Mesodermal cell (in vitro differentiated cells): ENCODE data around the gene UGT2A2. TPM values are rescaled to one million over a fixed set of nuclear protein-coding genes. Genes with fewer than 3 reads are reported as not detected.
"Not testable (repeated sequence)": the region's sequence is repeated elsewhere in the genome, so short reads cannot be mapped to it uniquely, and the experiment has no call there.

ENCODE experiments used
- H3K27ac ChIP-seq: 2 replicates; pipeline ENCODE4 v1.7.0; 2013; ENCODE audit warnings: mild to moderate bottlenecking, low read depth, low read length, moderate library complexity; ENCODE audit not compliant: severe bottlenecking
- H3K36me3 ChIP-seq: 2 replicates; pipeline ENCODE4 v1.7.1; 2013; ENCODE audit warnings: mild to moderate bottlenecking, low read length, moderate library complexity; ENCODE audit not compliant: control insufficient read depth, insufficient read depth
- H3K4me1 ChIP-seq: one replicate; pipeline ENCODE4 v1.7.1; 2013; ENCODE audit warnings: mild to moderate bottlenecking, low read length; ENCODE audit not compliant: insufficient read depth, control insufficient read depth, poor library complexity, severe bottlenecking
- H3K4me3 ChIP-seq: 2 replicates; pipeline ENCODE4 v1.7.0; 2013; ENCODE audit warnings: low read length, control low read depth, mild to moderate bottlenecking; ENCODE audit not compliant: insufficient read depth, poor library complexity, severe bottlenecking; ENCODE audit errors: extremely low read depth
- H3K9me3 ChIP-seq: 2 replicates; pipeline ENCODE4 v1.7.1; 2013; ENCODE audit warnings: mild to moderate bottlenecking, low read length, moderate library complexity; ENCODE audit not compliant: control insufficient read depth
- WGBS, 2 experiments: methylation state at CpG; one replicate each; pipeline ENCODE4 v1.1.5; 2013; ENCODE audit warnings: missing lambda C conversion rate in 2 of 2; ENCODE audit not compliant: insufficient coverage in 2 of 2; 5-methylcytosine and 5-hydroxymethylcytosine counted together
- polyA plus RNA-seq, 2 experiments: library from polyadenylated mRNA; stranded (reverse); fragments of 50-300 nt; gene quantifications; one replicate each; pipeline ENCODE4 v1.2.3, GENCODE V29; 2013

The UGT2A2 gene
- polyA plus RNA-seq (2013, experiment 1 of 2): not detected
- not detected for polyA plus RNA-seq (2013, experiment 2 of 2)

DNA sequence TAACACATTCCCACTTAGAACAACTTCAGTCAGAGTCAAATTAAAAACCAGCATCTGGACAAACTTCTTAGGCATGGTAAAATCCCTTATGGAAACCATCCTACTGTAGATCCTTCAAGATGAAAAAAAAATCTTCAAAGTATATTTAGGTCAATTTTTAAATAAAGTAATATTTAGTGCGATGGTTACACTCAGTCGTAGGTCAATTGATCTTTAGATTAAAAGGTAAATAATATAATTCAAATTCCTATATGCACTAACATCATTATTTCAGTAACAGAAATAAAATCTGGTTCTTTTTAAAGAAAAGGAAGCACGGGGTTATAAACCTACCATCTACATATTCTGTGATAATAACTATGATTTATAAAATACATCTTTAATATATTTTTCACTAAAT is at the start of gene UGT2A2:
Gene UGT2A2, minus strand, starts transcription at position 101 of the 400 bp plus-strand sequence. Its CDS starts 2 bp downstream, at position 99.
- no CpG with 5 or more reads among the region's 3 CpGs for WGBS, 2 experiments
- Histone ChIP-seq H3K9me3 (no peaks in the 10 kb centered on the region), H3K36me3 (no peaks in the 10 kb centered on the region), H3K27ac (no peak within 1 kb of the TSS), H3K4me1 (no peaks in the 10 kb centered on the region), H3K4me3 (no peak within 1 kb of the TSS)

DNA sequence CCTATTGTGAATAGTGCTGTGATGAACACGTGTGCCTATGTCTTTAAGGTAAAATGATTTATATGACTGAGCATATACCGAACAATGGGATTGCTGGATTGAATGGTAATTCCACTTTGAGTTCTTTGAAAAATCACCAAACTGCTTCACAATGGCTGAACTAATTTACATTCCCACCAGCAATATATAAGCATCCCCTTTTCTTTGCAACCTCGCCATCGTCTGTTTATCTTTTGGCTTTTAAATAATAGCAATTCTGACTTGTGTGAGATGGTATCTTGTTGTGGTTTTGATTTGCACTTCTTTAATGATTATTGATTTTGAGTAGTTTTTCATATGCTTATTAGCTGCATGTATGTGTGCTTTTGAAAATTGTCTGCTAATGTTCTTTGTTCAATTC is 45.4 kb upstream of the UGT2A2 start:
- H3K9me3 ChIP-seq: no peaks in the 10 kb centered on the region
- no peaks in the 10 kb centered on the region for H3K4me1 ChIP-seq
- H3K4me3 ChIP-seq: no peak overlapping the region
- H3K36me3 ChIP-seq: no peaks in the 10 kb centered on the region
- WGBS, 2 experiments: 42% methylated on average over 2 of the region's 4 CpGs; no CpG with 5 or more reads in 1 of the 2 experiments
- H3K27ac ChIP-seq: no peak overlapping the region

DNA sequence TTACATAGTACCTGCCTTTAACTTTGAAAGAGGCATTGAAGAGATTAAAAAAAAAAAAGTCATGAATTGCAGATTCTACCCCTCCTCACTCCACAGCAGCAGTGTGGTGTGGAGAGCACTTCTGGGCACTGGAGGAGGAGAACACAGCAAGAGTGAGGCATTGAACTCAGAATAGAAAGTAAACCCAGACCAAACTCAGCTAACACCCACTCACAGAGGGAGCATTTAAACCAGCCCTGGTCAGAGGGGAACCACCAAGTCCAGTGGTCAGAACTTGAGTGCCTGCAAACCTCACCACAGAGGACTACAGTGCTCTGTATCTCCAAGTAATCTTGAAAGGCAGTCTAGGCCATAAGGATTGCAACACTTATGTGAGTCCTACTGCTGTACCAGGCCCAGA is 29.2 kb upstream of the UGT2A2 start:
- no peak overlapping the region for H3K27ac ChIP-seq
- H3K4me1 ChIP-seq: no peaks in the 10 kb centered on the region
- no peak overlapping the region for H3K4me3 ChIP-seq
- no peaks in the 10 kb centered on the region for H3K36me3 ChIP-seq
- H3K9me3 ChIP-seq: no peaks in the 10 kb centered on the region

DNA sequence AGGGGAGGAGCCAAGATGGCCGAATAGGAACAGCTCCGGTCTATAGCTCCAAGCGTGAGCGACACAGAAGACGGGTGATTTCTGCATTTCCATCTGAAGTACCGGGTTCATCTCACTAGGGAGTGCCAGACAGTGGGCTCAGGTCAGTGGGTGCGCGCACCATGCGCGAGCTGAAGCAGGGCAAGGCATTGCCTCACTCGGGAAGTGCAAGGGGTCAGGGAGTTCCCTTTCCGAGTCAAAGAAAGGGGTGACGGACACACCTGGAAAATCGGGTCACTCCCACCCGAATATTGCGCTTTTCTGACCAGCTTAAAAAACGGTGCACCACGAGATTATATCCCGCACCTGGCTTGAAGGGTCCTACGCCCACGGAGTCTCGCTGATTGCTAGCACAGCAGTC is 24.6 kb upstream of the UGT2A2 start:
- H3K4me1 ChIP-seq, H3K36me3 ChIP-seq, H3K9me3 ChIP-seq, H3K27ac ChIP-seq, H3K4me3 ChIP-seq: not testable (repeated sequence)
- 50 to 57% methylated on average over 5 to 9 of the region's 22 CpGs for WGBS, 2 experiments

DNA sequence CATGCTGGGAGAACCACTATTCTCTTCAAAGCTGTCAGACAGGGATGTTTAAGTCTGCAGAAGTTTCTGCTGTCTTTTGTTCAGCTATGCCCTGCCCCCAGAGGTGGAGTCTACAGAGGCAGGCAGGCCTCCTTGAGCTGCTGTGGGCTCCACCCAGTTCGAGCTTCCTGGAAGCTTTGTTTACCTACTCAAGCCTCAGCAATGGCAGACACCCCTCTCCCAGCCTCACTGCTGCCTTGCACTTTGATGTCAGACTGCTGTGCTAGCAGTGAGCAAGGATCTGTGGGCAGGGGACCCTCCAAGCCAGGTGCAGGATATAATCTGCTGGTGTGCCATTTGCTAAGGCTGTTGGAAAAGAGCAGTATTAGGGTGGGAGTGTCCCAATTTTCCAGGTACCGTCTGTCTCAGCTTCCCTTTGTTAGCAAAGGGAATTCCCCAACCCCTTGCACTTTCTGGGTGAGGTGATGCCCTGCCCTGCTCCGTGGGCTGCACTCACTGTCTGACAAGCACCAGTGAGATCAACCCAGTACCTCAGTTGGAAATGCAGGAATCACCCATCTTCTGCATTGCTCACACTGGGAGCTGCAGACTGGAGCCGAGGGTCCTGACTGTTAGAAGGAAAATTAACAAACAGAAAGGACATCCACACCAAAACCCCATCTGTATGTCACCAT is 21.8 kb upstream of the UGT2A2 start:
- 72 to 100% methylated on average over 1 to 3 of the region's 4 CpGs for WGBS, 2 experiments
- not testable (repeated sequence) for H3K9me3 ChIP-seq, H3K4me1 ChIP-seq, H3K36me3 ChIP-seq, H3K4me3 ChIP-seq, H3K27ac ChIP-seq

DNA sequence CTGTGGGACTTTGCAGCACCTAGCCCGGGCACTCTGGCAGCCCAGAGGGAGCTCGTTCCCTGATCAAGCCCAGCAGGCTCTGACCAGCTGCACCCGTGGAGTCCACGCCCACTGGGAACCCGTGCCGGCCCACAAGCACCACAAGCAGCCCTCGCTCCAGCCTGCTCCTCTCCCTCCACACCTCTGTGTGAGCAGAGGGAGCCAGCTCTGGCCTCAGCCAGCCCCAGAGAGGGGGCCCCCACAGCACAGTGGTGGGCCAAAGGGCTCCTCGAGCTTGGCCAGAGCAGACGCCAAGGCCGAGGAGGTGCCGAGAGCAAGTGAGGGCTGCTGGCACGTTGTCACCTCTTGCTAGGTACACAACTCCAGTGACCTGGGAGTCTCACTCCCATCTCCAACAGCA is 18.7 kb upstream of the UGT2A2 start:
- Histone ChIP-seq H3K27ac (no peak overlapping the region), H3K9me3 (no peaks in the 10 kb centered on the region), H3K4me3 (no peak overlapping the region), H3K4me1 (no peaks in the 10 kb centered on the region), H3K36me3 (no peaks in the 10 kb centered on the region)
- WGBS, 2 experiments: 88 to 100% methylated on average over 3 to 10 of the region's 12 CpGs

DNA sequence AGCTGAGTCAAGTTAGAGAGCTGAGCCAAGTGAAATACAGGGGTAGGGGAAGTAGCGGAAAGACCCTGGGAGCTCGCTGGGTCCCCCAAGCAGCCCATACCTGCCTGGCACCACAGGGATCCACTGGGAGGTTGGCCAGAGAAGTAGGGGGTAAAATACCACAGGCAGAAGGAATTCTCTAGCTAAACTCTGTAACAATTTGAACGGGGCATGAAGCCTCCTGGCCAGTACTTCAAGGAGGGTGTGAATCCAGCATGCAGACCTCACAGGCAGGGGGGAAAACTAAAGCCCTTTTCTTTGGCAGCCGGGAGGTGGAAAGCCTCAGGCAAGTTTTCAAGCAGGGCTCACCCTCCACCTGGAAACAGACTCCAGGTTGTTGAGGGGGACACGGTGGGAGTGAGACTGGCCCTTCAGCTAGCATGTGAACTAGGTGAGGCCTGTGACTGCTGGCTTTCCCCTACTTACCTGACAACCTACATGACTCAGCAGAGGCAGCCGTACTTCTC is 17.3 kb upstream of the UGT2A2 start:
- Histone ChIP-seq H3K9me3 (no peaks in the 10 kb centered on the region), H3K4me1 (no peaks in the 10 kb centered on the region), H3K27ac (no peak overlapping the region), H3K4me3 (no peak overlapping the region), H3K36me3 (no peaks in the 10 kb centered on the region)
- 86 to 92% methylated on average over 3 of the region's 6 CpGs for WGBS, 2 experiments

DNA sequence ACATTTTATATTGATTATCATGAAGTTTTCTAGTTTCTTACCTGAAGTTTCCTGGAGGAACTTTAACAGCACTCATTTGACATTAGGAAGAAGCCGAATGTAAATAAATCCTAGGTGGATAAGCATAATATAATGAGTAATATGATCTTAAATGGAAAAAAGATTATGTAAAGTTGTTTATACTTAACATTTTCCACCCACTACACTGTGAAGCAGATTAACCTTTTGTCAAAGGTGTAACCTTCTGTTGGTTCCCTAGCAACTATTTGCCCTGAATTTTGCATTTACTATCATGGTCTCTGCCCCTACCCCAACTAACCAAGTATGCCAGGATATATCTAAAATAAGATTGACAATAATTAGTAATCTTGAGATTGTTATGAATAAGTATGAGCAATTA is 13.7 kb upstream of the UGT2A2 start, which contains the start of gene UGT2A1:
Gene UGT2A1, minus strand, starts transcription at position 101 of the 400 bp plus-strand sequence. CDS start 5,603 bp downstream, outside the sequence.
- Histone ChIP-seq H3K9me3 (no peaks in the 10 kb centered on the region), H3K36me3 (no peaks in the 10 kb centered on the region), H3K27ac (no peak within 1 kb of the TSS), H3K4me3 (no peak within 1 kb of the TSS), H3K4me1 (peaks cover 5% of the 10 kb centered on the region)
- no CpG with 5 or more reads among the region's 1 CpG for WGBS, 2 experiments

DNA sequence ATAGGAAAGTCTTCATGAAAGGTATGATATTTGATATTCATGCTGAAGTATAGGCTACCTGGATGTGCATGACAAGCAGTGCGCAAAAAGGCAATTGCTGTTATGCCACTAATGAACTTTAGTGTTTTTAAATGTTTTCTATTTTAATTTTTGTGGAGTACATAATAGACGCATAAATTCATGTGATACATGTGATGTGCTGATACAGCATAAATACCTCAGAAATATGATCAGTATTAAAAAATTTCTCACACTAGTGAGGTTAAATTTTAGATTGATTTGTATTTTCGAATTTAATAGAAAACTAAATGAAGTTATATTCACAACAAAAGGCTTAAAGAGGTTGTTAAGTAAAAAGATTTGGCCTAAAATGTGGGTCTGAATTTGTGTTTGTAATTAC is 11.4 kb upstream of the UGT2A2 start:
- H3K4me1 ChIP-seq: peaks cover 5% of the 10 kb centered on the region
- WGBS, 2 experiments: 29% methylated on average over 1 of the region's 3 CpGs; no CpG with 5 or more reads in 1 of the 2 experiments

DNA sequence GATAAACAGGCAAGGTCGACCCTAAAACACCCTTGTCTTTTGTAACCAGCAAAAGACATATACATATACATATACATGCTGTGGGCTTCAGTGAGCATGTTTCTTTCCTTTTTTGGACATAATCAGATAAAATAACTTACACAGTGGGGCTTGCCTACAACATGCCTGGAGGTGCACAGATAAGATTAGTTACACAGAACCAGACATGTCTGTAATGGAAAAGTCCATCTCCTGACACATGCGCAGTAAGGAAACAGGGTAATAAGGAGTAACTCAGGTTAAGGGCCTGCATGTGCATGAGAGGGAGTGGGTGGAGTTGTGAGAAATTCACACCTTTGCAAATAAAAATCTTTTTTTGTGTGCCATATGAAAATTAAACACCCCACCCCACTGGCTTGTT is 10.2 kb upstream of the UGT2A2 start:
- no peak overlapping the region for H3K27ac ChIP-seq
- peaks cover 5% of the 10 kb centered on the region for H3K4me1 ChIP-seq
- no peak overlapping the region for H3K4me3 ChIP-seq
- no peaks in the 10 kb centered on the region for H3K36me3 ChIP-seq
- 80 to 100% methylated on average over 1 of the region's 2 CpGs for WGBS, 2 experiments
- no peaks in the 10 kb centered on the region for H3K9me3 ChIP-seq

More for the DNA sequence above, 11.4 kb upstream of the UGT2A2 start:
- Histone ChIP-seq H3K4me3 (no peak overlapping the region), H3K36me3 (no peaks in the 10 kb centered on the region), H3K9me3 (no peaks in the 10 kb centered on the region), H3K27ac (no peak overlapping the region)

DNA sequence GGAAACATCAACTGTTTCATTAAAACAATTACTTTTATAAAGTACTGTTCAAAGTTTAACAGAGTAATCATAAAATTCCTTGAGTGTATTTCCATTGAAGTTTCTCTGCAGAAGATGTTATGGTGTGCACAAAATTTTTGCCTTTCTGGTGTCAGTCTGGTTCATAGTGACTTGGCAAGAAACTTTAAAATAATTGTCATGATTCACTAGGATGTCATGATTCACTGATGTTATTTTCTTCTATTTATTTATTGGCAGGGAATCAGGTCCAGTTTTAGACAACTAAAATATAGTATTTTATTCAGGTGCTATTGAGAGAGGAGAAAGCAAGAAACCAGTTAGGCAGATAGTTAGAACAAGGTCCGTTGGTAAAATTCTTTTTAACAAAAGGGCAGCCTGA is 9.8 kb upstream of the UGT2A2 start:
- 75% methylated on average over 1 of the region's 1 CpG; no CpG with 5 or more reads in 1 of the 2 experiments for WGBS, 2 experiments
- no peaks in the 10 kb centered on the region for H3K9me3 ChIP-seq
- no peak overlapping the region for H3K4me3 ChIP-seq
- H3K4me1 ChIP-seq: peaks cover 5% of the 10 kb centered on the region
- no peaks in the 10 kb centered on the region for H3K36me3 ChIP-seq
- no peak overlapping the region for H3K27ac ChIP-seq
